Suprapubic skin (tissue), 4 donors: ENCODE measurements around the gene FUT4.

Experiments used
- POLR2A ChIP-seq, 2 donors: fragments of 450-650 bp; IDR thresholded peaks; one replicate each; pipeline ENCODE4 v1.6.1; 2017; ENCODE audit warnings: antibody characterized with exemption in 2 of 2, mild to moderate bottlenecking in 2 of 2, moderate library complexity in 2 of 2
- POLR2AphosphoS5 ChIP-seq, 3 donors: sonication (generic); formaldehyde crosslinking; IDR thresholded peaks; one replicate each; pipeline ENCODE4 v1.6.1; 2017; ENCODE audit warnings: antibody characterized with exemption in 3 of 3
- TF ChIP-seq, protein P1 (sequence below), 2 donors: fragments of 200-600 bp in 1 of 2; fragments of 450-650 bp in 1 of 2; sonication (generic) in 1 of 2; IDR thresholded peaks; one replicate each; pipeline ENCODE4 v1.5.1; 2016 to 2019; ENCODE audit warnings: antibody characterized with exemption in 2 of 2, mild to moderate bottlenecking in 1 of 2, moderate library complexity in 1 of 2

DNA sequence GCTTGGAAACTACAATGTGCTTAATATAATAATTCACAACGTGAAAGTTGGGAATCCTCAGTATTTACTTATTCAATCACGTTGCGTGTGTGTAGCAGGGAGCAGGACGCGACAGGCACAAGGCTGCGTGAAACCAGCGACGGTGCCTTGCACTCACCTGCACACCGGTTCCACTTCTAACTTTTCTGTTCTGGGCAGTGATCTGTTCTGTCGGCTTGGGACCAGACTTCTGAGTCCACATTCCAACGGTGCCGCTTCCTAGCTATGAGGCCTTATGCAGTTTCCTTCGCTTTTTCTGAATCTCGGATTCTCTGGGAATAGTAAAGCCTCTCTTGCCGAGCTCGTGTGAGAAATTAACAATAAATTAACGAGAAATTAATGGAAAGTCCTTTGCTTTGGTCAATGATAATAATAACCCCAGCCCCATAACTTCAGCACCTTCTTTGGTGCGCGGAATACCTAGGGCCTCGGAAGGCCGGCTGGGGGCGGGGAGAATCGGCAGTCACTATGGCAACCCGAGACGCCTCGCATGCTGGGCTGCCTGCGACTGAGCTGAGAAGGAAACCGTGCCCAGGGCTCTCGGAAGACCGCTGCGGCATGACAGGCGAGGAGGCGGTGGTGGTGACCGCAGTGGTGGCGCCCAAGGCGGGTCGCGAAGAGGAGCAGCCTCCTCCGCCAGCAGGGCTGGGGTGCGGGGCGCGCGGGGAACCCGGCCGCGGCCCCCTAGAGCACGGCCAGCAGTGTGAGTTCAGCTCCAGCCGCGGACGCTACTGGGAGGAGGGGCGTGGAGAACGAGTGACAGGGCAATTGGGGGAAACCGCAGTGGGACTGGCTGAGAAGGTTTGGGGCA lies 31.6 kb upstream of the FUT4 start, which contains the start of gene C11orf97:
- TF ChIP-seq, protein P1, sequence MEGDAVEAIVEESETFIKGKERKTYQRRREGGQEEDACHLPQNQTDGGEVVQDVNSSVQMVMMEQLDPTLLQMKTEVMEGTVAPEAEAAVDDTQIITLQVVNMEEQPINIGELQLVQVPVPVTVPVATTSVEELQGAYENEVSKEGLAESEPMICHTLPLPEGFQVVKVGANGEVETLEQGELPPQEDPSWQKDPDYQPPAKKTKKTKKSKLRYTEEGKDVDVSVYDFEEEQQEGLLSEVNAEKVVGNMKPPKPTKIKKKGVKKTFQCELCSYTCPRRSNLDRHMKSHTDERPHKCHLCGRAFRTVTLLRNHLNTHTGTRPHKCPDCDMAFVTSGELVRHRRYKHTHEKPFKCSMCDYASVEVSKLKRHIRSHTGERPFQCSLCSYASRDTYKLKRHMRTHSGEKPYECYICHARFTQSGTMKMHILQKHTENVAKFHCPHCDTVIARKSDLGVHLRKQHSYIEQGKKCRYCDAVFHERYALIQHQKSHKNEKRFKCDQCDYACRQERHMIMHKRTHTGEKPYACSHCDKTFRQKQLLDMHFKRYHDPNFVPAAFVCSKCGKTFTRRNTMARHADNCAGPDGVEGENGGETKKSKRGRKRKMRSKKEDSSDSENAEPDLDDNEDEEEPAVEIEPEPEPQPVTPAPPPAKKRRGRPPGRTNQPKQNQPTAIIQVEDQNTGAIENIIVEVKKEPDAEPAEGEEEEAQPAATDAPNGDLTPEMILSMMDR (IDR thresholded peaks at IDR 0.05) = no peak
- TF ChIP-seq POLR2AphosphoS5 (IDR thresholded peaks at IDR 0.05) = no peak
- no peak for TF ChIP-seq POLR2A (IDR thresholded peaks at IDR 0.05)
